Neural progenitor cell (in vitro differentiated cells): ENCODE measurements around the gene E2F1.
"Not testable (repeated sequence)": the region's sequence is repeated elsewhere in the genome, so short reads cannot be mapped to it uniquely, and the experiment has no call there.

ENCODE experiments used
- EZH2 ChIP-seq: fragments of 200-600 bp; sonication (generic); IDR thresholded peaks from 2 replicates; pipeline ENCODE4 v1.6.1; 2017; ENCODE audit warnings: antibody characterized with exemption, mild to moderate bottlenecking, moderate library complexity
- EZH2phosphoT487 ChIP-seq: fragments of 200-600 bp; sonication (generic); IDR thresholded peaks from 2 replicates; pipeline ENCODE4 v1.6.1; 2017; ENCODE audit warnings: antibody characterized with exemption
- TF ChIP-seq, protein P1 (sequence below): fragments of 200-600 bp; sonication (generic); IDR thresholded peaks from 2 replicates; pipeline ENCODE4 v1.5.1; 2017; ENCODE audit warnings: antibody characterized with exemption, mild to moderate bottlenecking

DNA sequence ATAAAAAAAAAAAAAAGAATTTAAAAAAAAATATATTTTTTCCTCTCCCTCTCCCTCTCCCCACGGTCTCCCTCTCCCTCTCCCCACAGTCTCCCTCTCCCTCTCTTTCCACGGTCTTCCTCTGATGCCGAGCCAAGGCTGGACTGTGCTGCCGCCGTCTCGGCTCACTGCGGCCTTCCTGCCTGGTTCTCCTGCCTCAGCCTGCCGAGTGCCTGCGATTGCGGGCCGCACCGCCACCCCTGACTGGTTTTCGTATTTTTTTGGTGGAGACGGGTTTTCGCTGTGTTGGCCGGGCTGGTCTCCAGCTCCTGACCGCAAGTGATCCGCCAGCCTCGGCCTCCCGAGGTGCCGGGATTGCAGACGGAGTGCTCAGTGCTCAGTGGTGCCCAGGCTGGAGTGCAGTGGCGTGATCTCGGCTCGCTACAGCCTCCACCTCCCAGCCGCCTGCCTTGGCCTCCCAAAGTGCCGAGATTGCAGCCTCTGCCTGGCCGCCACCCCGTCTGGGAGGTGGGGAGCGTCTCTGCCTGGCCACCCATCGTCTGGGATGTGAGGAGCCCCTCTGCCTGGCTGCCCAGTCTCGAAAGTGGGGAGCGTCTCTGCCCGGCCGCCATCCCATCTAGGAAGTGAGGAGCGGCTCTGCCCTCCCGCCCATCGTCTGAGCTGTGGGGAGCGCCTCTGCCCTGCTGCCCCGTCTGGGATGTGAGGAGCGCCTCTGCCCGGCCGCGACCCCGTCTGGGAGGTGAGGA is 14.7 kb upstream of the E2F1 start:
- TF ChIP-seq, protein P1, sequence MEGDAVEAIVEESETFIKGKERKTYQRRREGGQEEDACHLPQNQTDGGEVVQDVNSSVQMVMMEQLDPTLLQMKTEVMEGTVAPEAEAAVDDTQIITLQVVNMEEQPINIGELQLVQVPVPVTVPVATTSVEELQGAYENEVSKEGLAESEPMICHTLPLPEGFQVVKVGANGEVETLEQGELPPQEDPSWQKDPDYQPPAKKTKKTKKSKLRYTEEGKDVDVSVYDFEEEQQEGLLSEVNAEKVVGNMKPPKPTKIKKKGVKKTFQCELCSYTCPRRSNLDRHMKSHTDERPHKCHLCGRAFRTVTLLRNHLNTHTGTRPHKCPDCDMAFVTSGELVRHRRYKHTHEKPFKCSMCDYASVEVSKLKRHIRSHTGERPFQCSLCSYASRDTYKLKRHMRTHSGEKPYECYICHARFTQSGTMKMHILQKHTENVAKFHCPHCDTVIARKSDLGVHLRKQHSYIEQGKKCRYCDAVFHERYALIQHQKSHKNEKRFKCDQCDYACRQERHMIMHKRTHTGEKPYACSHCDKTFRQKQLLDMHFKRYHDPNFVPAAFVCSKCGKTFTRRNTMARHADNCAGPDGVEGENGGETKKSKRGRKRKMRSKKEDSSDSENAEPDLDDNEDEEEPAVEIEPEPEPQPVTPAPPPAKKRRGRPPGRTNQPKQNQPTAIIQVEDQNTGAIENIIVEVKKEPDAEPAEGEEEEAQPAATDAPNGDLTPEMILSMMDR: not testable (repeated sequence)
- TF ChIP-seq EZH2phosphoT487, EZH2: not testable (repeated sequence)
